IPS-18c (cell line): ENCODE results near the gene GSPT1.
A peak's percentile ranks its signal among the peaks of the same experiment; 100 is the strongest.
"Not testable (repeated sequence)": the region's sequence is repeated elsewhere in the genome, so short reads cannot be mapped to it uniquely, and the experiment has no call there.

ENCODE experiments used
- H3K4me3 ChIP-seq: 2 replicates; pipeline ENCODE4 v1.7.0; 2013; ENCODE audit warnings: low read depth, mild to moderate bottlenecking, low read length, moderate library complexity; ENCODE audit not compliant: insufficient read depth
- H3K9me3 ChIP-seq: one replicate; pipeline ENCODE4 v1.6.1; 2013; ENCODE audit warnings: mild to moderate bottlenecking, low read length, moderate library complexity; ENCODE audit not compliant: control insufficient read depth, insufficient read depth

GSPT1 gene

DNA sequence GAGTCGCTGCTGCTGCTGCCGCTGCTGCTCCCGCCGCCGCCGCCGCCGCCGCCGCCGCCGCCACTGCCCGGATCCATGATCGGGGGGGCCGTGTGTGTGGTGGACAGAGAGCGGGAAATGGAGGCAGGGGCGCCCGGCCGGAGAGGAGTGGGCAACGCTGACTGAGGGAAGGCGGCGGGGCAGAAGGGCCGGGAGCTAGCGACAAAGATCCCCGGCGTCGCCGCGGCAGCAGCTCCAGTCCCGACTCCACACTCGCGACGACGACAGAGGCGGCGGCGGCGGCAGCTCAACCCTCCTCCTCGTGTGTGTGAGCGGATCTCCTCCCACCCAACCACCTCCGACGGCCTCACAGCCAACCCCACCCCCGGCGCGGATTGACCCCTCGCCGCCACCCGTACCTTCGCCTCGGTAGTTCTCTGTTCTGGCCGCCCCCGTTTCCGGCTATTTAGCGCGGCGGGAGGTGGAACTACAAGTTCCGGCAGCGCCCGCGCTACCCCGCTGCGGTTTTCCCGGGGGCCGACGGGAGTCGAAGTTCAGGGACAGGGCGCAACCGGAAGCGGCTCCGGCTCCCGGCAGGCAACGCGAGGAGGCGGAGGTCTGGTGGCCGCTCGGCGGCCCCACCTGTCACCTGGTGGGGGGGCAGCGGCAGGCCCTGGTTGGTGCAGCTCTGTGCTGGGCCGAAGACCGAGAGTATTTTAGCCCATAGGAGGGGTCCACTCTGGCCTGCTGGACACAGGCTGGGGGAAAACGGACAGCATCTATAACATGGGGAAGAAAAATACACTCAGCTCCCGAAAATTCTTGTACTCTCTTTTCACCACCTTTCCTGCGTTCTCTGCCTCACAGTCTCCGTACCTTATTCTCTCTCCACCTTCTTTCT lies at the start of gene GSPT1:
GSPT1 (minus strand) TSS at position 313 of the 880 bp plus-strand sequence; CDS start at position 77, 236 bp downstream.
- no peaks in the 10 kb centered on the region for H3K9me3 ChIP-seq
- peak within 1 kb of the TSS; percentile 84 for H3K4me3 ChIP-seq

DNA sequence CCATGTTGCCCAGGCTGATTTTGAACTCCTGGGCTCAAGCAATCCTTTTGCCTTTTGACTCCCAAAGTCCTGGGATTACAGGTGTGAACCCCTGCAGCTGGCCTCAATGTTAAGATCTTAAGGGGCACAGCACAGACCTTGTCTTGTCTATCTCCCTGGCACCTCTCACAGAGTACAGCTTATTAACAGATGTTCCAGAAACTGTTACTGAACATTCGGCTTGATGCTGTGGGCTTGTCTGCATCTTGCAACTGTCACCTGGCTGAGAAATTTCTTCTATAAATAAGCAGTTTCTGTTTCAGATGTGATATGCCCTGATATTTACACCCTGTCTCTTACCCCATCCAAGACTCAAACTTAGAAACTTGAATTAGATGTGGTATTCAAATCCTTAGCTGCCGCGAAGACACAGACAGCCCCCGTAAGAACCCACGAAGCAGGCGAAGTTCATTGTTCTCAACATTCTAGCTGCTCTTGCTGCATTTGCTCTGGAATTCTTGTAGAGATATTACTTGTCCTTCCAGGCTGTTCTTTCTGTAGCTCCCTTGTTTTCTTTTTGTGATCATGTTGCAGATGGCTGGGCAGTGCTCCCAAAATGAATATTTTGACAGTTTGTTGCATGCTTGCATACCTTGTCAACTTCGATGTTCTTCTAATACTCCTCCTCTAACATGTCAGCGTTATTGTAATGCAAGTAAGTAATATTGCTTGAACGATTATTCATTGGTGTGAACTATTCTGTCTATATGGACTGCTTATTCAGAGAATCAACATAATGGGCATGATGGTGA lies 49.2 kb upstream of the GSPT1 start, which contains the start of gene TNFRSF17:
TNFRSF17 (plus strand) TSS at position 450 of the 791 bp plus-strand sequence; CDS start at position 565, 115 bp downstream.
- Histone ChIP-seq H3K9me3 (no peaks in the 10 kb centered on the region), H3K4me3 (no peak within 1 kb of the TSS)

DNA sequence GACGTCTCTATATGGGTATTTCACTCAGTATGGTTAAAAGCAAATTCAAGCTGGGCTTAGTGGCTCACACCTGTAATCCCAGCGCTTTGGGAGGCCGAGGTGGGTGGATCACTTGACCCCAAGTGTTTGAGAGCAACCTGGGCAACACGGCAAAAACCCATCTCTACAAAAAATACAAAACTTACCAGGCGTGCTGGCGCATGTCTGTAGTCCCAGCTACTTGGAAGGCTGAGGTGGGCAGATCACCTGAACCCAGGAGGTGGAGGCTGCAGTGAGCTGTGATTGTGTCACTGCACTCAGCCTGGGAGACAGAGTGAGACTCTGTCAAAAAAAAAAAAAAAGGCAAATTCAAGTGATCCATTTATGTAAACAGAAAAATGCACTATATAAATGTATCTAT lies 48.0 kb upstream of the GSPT1 start:
- Histone ChIP-seq H3K4me3 (no peak overlapping the region), H3K9me3 (no peaks in the 10 kb centered on the region)

DNA sequence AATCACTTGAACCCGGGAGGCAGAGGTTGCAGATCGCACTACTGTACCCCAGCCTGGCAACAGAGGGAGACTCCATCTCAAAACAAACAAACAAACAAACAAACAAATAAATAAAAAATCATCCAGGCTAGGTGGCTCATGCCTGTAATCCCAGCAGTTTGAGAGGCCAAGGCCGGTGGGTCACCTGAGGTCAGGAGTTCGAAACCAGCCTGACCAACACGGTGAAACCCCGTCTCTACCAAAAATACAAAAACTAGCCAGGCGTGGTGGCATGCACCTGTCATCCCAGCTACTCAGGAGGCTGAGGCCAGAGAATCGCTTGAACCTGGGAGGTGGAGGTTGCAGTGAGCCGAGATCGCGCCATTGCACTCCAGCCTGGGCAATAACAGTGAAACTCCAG lies 47.2 kb upstream of the GSPT1 start:
- H3K9me3 ChIP-seq, H3K4me3 ChIP-seq: not testable (repeated sequence)

DNA sequence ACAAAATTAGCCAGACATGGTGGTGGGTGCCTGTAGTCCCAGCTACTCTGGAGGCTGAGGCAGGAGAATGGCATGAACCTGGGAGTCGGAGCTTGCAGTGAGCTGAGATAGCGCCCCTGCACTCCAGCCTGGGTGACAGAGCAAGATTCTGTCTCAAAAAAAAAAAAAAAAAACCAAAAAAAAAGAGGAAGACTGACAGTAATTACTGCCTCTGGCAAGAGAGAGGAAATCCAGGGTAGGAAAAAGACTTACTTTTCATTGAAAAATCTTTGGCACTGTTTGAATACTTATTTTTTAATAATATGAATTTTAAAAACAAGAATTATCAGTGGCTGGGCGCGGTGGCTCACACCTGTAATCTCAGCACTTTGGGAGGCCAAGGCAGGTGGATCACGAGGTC lies 46.7 kb upstream of the GSPT1 start:
- not testable (repeated sequence) for H3K4me3 ChIP-seq, H3K9me3 ChIP-seq

DNA sequence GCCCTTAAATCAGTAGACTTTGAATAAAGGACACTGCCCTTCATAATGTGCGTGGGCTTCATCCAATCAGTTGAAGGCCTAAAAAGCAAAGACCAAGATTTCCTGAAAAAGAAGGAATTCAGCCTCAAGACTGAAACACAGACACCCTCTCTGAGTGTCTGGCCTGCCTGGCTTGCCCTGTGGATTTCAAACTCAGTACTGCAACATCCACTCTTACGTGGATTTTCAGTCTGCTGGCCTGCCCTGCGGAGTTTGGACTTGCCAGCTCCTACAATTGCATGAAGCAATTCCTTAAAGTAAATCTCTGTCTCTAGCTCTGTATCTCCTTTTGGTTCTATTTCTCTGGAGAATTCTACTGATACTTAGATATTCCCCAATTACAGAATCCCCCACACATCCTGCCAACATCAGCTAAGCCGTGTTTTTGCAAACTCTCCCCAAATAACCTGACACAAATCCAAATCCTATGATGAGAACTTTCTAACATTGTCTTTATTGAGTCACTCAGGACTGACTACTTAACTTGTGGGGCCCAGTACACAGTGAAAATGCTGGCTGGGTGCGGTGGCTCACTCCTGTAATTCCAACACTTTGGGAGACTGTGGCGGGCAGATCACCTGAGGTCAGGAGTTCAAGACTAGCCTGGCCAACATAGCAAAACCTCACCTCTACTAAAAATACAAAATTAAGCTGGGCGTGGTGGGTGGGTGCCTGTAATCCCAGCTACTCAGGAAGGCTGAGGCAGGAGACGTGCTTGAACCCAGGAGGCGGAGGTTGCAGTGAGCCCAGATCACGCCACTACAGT lies 42.0 kb upstream of the GSPT1 start:
- Histone ChIP-seq H3K9me3 (no peaks in the 10 kb centered on the region), H3K4me3 (no peak overlapping the region)

DNA sequence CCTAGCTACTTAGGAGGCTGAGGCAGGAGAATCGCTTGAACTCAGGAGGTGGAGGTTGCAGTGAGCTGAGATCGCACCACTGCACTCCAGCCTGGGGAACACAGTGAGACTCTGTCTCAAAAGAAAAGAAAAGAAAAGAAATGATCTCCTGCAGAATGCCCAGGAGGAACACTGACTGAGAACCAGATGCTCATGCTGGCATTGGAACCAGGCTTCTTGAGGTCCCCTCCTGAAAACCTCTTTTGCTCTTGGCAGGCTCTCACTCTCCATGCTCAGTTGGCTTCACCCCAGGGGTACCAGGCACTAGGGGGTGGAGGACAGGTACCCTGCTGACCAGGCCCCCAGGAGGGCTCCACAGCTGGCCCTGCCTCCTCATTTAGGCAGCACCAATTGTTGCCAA lies 40.8 kb upstream of the GSPT1 start:
- H3K4me3 ChIP-seq = no peak overlapping the region

DNA sequence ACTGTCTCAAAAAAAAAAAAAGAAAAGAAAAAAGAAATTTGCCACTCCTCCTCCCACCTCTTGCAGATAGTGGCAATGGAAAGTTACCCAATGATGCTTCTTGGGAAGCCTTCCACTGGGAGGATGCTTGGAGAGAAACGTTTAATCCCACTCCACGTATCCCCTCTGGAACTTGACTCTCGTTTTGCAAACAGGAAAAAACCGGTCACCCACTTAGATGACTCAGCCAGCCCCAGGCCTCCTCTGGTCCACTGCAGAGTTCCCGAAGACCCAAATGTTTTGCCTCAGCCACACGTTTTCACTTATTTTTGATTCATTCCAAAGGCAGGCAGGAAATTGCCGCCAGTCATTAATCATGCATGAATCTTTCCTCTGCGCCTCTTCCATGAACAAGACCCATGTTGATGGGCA lies 40.0 kb upstream of the GSPT1 start:
- Histone ChIP-seq H3K4me3 (no peak overlapping the region), H3K9me3 (peaks cover 2% of the 10 kb centered on the region)

More for the DNA sequence above, 40.8 kb upstream of the GSPT1 start:
- H3K9me3 ChIP-seq = peaks cover 2% of the 10 kb centered on the region

DNA sequence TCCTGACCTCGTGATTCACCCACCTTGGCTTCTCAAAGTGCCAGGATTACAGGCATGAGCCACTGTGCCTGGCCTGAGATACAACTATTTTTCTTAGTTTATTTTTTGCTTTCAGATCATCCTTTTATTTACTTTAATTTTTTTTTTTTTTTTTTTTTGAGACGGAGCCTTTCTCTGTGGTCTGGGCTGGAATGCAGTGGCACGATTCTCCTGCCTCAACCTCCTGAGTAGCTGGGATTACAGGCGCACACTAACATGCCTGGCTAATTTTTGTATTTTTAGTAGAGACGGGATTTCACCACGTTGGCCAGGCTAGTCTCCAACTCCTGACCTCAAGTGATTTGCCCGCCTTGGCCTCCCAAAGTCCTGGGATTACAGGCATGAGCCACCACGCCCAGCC lies 37.8 kb upstream of the GSPT1 start:
- H3K9me3 ChIP-seq, H3K4me3 ChIP-seq: not testable (repeated sequence)

DNA sequence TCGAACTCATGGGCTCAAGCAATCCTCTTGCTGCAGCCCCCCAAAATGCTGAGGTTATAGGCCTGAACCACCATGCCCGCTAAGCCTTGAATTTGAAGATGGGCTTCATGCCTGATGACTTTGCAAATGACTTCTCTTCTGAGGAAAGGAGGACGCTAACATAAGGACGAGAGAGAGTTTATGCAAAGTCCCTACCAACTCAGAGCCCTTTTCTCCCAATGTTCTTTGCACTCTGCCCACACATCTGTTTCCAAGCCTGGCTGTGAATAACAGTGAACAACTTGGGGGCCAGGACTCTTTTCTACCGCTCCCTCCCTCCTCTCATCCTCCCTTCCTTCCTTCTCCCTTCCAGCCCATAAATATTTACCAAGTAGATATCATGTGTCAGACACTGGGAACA lies 34.6 kb upstream of the GSPT1 start:
- Histone ChIP-seq H3K4me3 (no peak overlapping the region), H3K9me3 (peaks cover 7% of the 10 kb centered on the region)

DNA sequence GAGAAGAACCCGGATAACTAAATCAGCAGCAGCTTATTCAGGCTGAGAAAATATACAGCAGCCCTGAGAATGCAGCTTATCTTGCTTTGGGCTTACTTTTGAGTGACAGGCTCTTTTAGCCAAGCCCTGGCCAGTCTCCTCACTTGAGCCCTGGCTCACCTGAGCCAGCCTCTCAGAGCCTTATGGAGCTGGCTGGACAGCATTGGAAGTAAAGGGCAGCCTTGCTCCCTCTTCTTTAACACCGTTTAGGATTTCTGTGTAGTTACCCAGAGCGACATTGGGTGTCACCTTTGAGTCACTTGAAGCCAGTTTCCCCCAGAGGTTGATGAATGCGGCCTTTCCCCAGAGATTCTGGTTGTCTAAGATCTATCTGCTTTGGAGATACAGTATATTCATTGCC lies 33.8 kb upstream of the GSPT1 start:
- Histone ChIP-seq H3K9me3 (peaks cover 7% of the 10 kb centered on the region), H3K4me3 (no peak overlapping the region)

DNA sequence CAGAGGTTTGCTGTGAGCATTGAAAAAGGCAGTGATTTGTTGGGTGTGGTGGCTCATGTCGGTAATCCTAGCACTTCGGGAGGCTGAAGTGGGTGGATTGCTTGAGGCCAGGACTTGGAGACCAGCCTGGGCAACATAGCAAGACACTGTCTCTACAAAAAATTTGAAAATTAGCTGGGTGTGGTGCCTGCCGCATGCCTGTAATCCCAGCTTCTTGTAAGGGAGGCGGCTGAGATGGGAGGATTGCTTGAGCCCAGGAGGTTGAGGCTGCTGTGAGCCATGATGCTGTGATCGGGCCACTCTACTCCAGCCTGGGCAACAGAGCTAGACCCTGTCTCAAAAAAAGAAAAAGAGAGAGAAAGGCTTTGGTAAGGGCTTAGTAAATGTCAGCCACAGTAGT lies 33.1 kb upstream of the GSPT1 start:
- H3K9me3 ChIP-seq = peaks cover 7% of the 10 kb centered on the region
- H3K4me3 ChIP-seq = no peak overlapping the region

DNA sequence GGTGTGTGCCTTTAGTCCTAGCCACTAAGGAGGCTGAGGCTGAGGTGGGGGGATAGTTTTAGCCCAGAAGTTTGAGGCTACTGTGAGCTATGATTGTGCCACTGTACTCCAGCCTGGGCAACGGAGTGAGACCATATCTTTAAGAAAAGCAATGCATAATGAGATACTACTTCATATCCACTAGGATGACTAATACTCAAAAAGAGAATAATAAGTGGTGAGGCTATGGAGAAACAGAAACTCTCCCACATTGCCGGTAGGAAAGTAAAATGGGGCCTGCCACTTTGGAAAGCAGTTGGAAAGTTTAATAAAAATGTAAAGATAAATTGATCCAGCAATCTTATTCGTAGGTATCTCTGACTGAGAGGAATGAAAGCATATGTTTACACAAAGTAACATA lies 30.7 kb upstream of the GSPT1 start:
- H3K9me3 ChIP-seq = peaks cover 4% of the 10 kb centered on the region
- H3K4me3 ChIP-seq = no peak overlapping the region

DNA sequence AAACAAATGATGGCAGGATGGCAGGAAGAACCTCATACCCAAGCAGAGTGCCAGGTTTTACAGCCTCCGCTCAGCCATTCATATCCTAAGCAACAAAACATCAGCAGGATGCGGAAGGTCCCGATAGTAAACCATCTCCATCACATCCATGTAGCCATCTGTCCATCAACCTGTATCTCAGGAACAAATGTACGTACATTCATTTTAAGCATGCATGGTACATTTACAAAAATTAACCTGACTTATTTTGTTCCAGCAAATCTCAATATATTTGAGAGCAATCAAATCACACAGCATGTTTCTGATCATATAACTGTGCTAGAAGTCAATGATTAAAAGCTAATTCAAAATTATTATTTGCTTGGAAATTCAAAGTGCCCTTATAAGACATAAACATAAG lies 26.2 kb upstream of the GSPT1 start, which contains the start of gene NPIPB2:
NPIPB2 (minus strand) TSS at position 101 of the 400 bp plus-strand sequence; CDS start at position 101, 0 bp downstream.
- not testable (repeated sequence) for H3K4me3 ChIP-seq, H3K9me3 ChIP-seq

DNA sequence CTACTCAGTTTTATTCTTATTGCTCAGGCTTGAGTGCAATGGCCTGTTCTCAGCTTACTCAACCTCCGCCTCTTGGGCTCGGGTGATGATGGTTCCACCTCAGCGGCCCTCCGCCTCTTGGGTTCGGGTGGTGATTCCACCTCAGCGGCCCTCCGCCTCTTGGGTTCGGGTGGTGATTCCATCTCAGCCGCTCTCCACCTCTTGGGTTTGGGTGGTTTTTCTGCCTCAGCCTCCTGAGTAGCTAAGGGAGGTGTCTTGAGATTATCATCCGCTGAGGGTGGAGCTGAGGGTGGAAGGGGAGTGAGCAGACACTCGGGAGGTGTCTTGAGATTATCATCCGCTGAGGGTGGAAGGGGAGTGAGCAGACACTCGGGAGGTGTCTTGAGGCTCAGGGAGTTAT lies 11.6 kb upstream of the GSPT1 start:
- not testable (repeated sequence) for H3K9me3 ChIP-seq

DNA sequence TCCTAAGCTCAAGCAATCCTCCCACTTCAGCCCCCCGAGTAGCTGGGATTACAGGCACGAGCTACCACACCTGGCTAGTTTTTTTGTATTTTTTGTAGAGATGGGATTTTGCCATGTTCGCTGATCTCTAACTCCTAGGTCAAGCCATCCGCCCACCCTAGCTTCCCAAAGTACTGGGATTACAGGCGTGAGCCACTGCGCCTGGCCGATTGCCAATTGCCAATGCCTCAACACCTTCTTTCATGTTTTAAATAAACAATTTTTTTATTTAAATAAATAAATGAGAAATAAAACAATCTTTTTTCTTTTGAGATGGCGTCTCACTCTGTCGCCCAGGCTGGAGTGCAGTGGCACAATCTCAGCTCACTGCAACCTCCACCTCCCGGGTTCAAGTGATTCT lies 8.3 kb upstream of the GSPT1 start:
- not testable (repeated sequence) for H3K4me3 ChIP-seq, H3K9me3 ChIP-seq

More for the DNA sequence above, 11.6 kb upstream of the GSPT1 start:
- not testable (repeated sequence) for H3K4me3 ChIP-seq
